Femur (tissue), 1 donor: Measurements from ENCODE around the gene DDOST.
A peak's percentile ranks its signal among the peaks of the same experiment; 100 is the strongest.
"Not testable (repeated sequence)": the region's sequence is repeated elsewhere in the genome, so short reads cannot be mapped to it uniquely, and the experiment has no call there.

ENCODE experiments used
- DNase-seq: peaks from one replicate; pipeline ENCODE4 v3.0.0-alpha.2; 2017

Gene DDOST

GRCh38 chr1:20689645-20690056 lies 28.5 kb upstream of the DDOST start:
- no peak for DNase-seq

GRCh38 chr1:20686883-20687725 lies 25.9 kb upstream of the DDOST start:
- DNase-seq, result no peak

GRCh38 chr1:20685741-20686140 lies 24.6 kb upstream of the DDOST start:
- DNase-seq, result no peak

GRCh38 chr1:20685099-20685662 lies 24.0 kb upstream of the DDOST start:
- DNase-seq, result no peak

GRCh38 chr1:20684651-20685050 lies 23.5 kb upstream of the DDOST start:
- DNase-seq, result no peak

GRCh38 chr1:20684050-20684620 lies 23.0 kb upstream of the DDOST start:
- DNase-seq, result no peak

GRCh38 chr1:20683614-20684013 lies 22.4 kb upstream of the DDOST start:
- DNase-seq, result no peak

- DNase-seq, result peak; percentile 55
These were observed 21.5 kb upstream of the DDOST start for GRCh38 chr1:20682571-20683236.

GRCh38 chr1:20681999-20682398 lies 20.8 kb upstream of the DDOST start:
- DNase-seq, result no peak

GRCh38 chr1:20680269-20680668 lies 19.1 kb upstream of the DDOST start:
- no peak for DNase-seq

GRCh38 chr1:20678599-20678998 lies 17.4 kb upstream of the DDOST start:
- no peak for DNase-seq

GRCh38 chr1:20673626-20674025 lies 12.5 kb upstream of the DDOST start:
- not testable (repeated sequence) for DNase-seq

- no peak for DNase-seq
These were observed 11.1 kb upstream of the DDOST start for GRCh38 chr1:20672265-20672632.

GRCh38 chr1:20670936-20671335 lies 9.8 kb upstream of the DDOST start:
- no peak for DNase-seq

- no peak for DNase-seq
These were observed 7.4 kb upstream of the DDOST start for GRCh38 chr1:20668581-20668980.

GRCh38 chr1:20666804-20667203 lies 5.6 kb upstream of the DDOST start:
- DNase-seq, result no peak

GRCh38 chr1:20666146-20666545 lies 5.0 kb upstream of the DDOST start:
- no peak for DNase-seq

- DNase-seq, result no peak
These were observed 4.6 kb upstream of the DDOST start for GRCh38 chr1:20665726-20666125.

GRCh38 chr1:20663969-20664715 lies 3.0 kb upstream of the DDOST start:
- no peak for DNase-seq

- DNase-seq, result no peak
These were observed 2.2 kb upstream of the DDOST start for GRCh38 chr1:20663365-20663764.

GRCh38 chr1:20662110-20662475 lies 924 bp upstream of the DDOST start:
- no peak for DNase-seq

- DNase-seq, result no peak
These were observed 342 bp downstream of the DDOST start for GRCh38 chr1:20660847-20661206.

- DNase-seq, result no peak
These were observed 806 bp downstream of the DDOST start for GRCh38 chr1:20660363-20660762.
